Esophagus (tissue), 2 donors: ENCODE measurements around the gene RBM27. TPM values are rescaled to one million over a fixed set of nuclear protein-coding genes. Genes with fewer than 3 reads are reported as not detected.
"Not testable (repeated sequence)": the region's sequence is repeated elsewhere in the genome, so short reads cannot be mapped to it uniquely, and the experiment has no call there.

ENCODE experiments used
- H3K27ac ChIP-seq, 2 donors: one replicate each; pipeline ENCODE4 v1.5.1; 2013; ENCODE audit warnings: low read depth in 2 of 2, mild to moderate bottlenecking in 2 of 2, inconsistent platforms in 1 of 2, low read length in 1 of 2, moderate library complexity in 1 of 2
- H3K27me3 ChIP-seq, 2 donors: one replicate each; pipeline ENCODE4 v1.6.1; 2013; ENCODE audit warnings: low read length in 2 of 2, control low read depth in 1 of 2, mild to moderate bottlenecking in 1 of 2; ENCODE audit not compliant: insufficient read depth in 2 of 2, control insufficient read depth in 1 of 2
- H3K36me3 ChIP-seq, 2 donors: one replicate each; pipeline ENCODE4 v1.6.1; 2013; ENCODE audit warnings: low read length in 1 of 2; ENCODE audit not compliant: control insufficient read depth in 2 of 2, insufficient read depth in 2 of 2
- H3K4me1 ChIP-seq, 2 donors: one replicate each; pipeline ENCODE4 v1.6.1; 2013; ENCODE audit warnings: low read length in 1 of 2; ENCODE audit not compliant: control insufficient read depth in 2 of 2, insufficient read depth in 2 of 2
- H3K4me3 ChIP-seq, 2 donors: one replicate each; pipeline ENCODE4 v1.5.1; 2013; ENCODE audit warnings: low read length in 2 of 2, mild to moderate bottlenecking in 2 of 2, low read depth in 1 of 2, moderate library complexity in 1 of 2
- H3K9me3 ChIP-seq, 2 donors: one replicate each; pipeline ENCODE4 v1.6.1; 2013; ENCODE audit warnings: mild to moderate bottlenecking in 2 of 2, low read depth in 1 of 2, low read length in 1 of 2, moderate library complexity in 1 of 2; ENCODE audit not compliant: control insufficient read depth in 2 of 2, insufficient read depth in 1 of 2
- WGBS, 2 donors: extraction: QIAGEN DNeasy Blood & Tissue Kit; methylation state at CpG; one replicate each; pipeline ENCODE4 v1.1.7; 2013; 5-methylcytosine and 5-hydroxymethylcytosine counted together
- polyA plus RNA-seq, 2 donors: library from polyadenylated mRNA; stranded (reverse); fragments of 200-250 nt; gene quantifications; one replicate each; pipeline ENCODE4 v1.2.3, GENCODE V29; 2013
- donor health status: healthy with polysubstance abuse.
- donor health status: Bipolar disorder and iron deficiency.

The RBM27 gene
- 1 to 10 TPM; 4.3 to 5.1 TPM for polyA plus RNA-seq

- Histone ChIP-seq H3K27me3 (no peaks in the 10 kb centered on the region), H3K4me3 (peak within 1 kb of the TSS; percentile 92 to 97), H3K27ac (peak within 1 kb of the TSS; percentile 86 to 95), H3K4me1 (peaks cover 0 to 3% of the 10 kb centered on the region in 2 donors), H3K36me3 (no peaks in the 10 kb centered on the region), H3K9me3 (no peaks in the 10 kb centered on the region)
- 0 to 1% methylated on average over 48 of the region's 48 CpGs for WGBS, 2 donors
These were observed at the start of gene RBM27 for GRCh38 chr5:146203011-146203871. TSS of gene RBM27 (plus strand) at chr5:146203605. CDS start at chr5:146203766, 161 bp downstream.

- Histone ChIP-seq H3K9me3 (no peaks in the 10 kb centered on the region), H3K4me3 (no peak overlapping the region), H3K27ac (no peak overlapping the region), H3K4me1 (no peaks in the 10 kb centered on the region), H3K36me3 (peaks cover 2 to 5% of the 10 kb centered on the region in 2 donors), H3K27me3 (no peaks in the 10 kb centered on the region)
These were observed 45.1 kb upstream of the RBM27 start for GRCh38 chr5:146158255-146158654.

- Histone ChIP-seq H3K9me3 (no peaks in the 10 kb centered on the region), H3K27ac (no peak overlapping the region), H3K4me3 (no peak overlapping the region), H3K4me1 (no peaks in the 10 kb centered on the region), H3K36me3 (peaks cover 2 to 8% of the 10 kb centered on the region in 2 donors), H3K27me3 (no peaks in the 10 kb centered on the region)
- WGBS, 2 donors: 96 to 97% methylated on average over 2 of the region's 2 CpGs
These were observed 39.0 kb upstream of the RBM27 start for GRCh38 chr5:146164382-146164781.

- Histone ChIP-seq H3K4me1 (no peaks in the 10 kb centered on the region), H3K27me3 (no peaks in the 10 kb centered on the region), H3K27ac (no peak overlapping the region), H3K9me3 (no peaks in the 10 kb centered on the region), H3K36me3 (peaks cover 2 to 8% of the 10 kb centered on the region in 2 donors), H3K4me3 (no peak overlapping the region)
- 92 to 94% methylated on average over 1 of the region's 1 CpG for whole genome bisulfite sequencing, 2 donors
These were observed 37.9 kb upstream of the RBM27 start for GRCh38 chr5:146165460-146165859.

GRCh38 chr5:146165903-146166302 lies 37.5 kb upstream of the RBM27 start:
- 77 to 81% methylated on average over 1 of the region's 1 CpG for WGBS, 2 donors
- Histone ChIP-seq H3K9me3 (no peaks in the 10 kb centered on the region), H3K27ac (no peak overlapping the region), H3K27me3 (no peaks in the 10 kb centered on the region), H3K36me3 (peaks cover 2 to 8% of the 10 kb centered on the region in 2 donors), H3K4me3 (no peak overlapping the region), H3K4me1 (no peaks in the 10 kb centered on the region)

GRCh38 chr5:146169076-146169475 lies 34.3 kb upstream of the RBM27 start:
- Histone ChIP-seq H3K4me3 (no peak overlapping the region), H3K36me3 (peaks cover 0 to 2% of the 10 kb centered on the region in 2 donors), H3K27me3 (no peaks in the 10 kb centered on the region), H3K4me1 (no peaks in the 10 kb centered on the region), H3K27ac (no peak overlapping the region), H3K9me3 (no peaks in the 10 kb centered on the region)

- H3K4me3 ChIP-seq, H3K27ac ChIP-seq, H3K4me1 ChIP-seq, H3K36me3 ChIP-seq, H3K27me3 ChIP-seq, H3K9me3 ChIP-seq: not testable (repeated sequence)
- WGBS, 2 donors: 86 to 96% methylated on average over 8 of the region's 8 CpGs
These were observed 30.4 kb upstream of the RBM27 start for GRCh38 chr5:146173049-146173448.

- Histone ChIP-seq H3K36me3 (no peaks in the 10 kb centered on the region), H3K9me3 (no peaks in the 10 kb centered on the region), H3K27me3 (no peaks in the 10 kb centered on the region), H3K4me3 (no peak overlapping the region), H3K27ac (no peak overlapping the region), H3K4me1 (no peaks in the 10 kb centered on the region)
- WGBS, 2 donors: 81 to 90% methylated on average over 3 of the region's 3 CpGs
These were observed 29.8 kb upstream of the RBM27 start for GRCh38 chr5:146173597-146173996.

- Histone ChIP-seq H3K4me3 (no peak overlapping the region), H3K36me3 (no peaks in the 10 kb centered on the region)
- WGBS, 2 donors: 86 to 89% methylated on average over 5 of the region's 5 CpGs
These were observed 26.6 kb upstream of the RBM27 start for GRCh38 chr5:146176805-146177204.

GRCh38 chr5:146179696-146180095 lies 23.7 kb upstream of the RBM27 start:
- no peak overlapping the region for H3K4me3 ChIP-seq
- no peaks in the 10 kb centered on the region for H3K4me1 ChIP-seq
- H3K9me3 ChIP-seq: no peaks in the 10 kb centered on the region
- WGBS, 2 donors: 85 to 91% methylated on average over 1 of the region's 1 CpG
- H3K27me3 ChIP-seq: no peaks in the 10 kb centered on the region
- H3K27ac ChIP-seq: no peak overlapping the region
- H3K36me3 ChIP-seq: no peaks in the 10 kb centered on the region

More at GRCh38 chr5:146176805-146177204, 26.6 kb upstream of the RBM27 start:
- Histone ChIP-seq H3K27me3 (no peaks in the 10 kb centered on the region), H3K9me3 (no peaks in the 10 kb centered on the region), H3K27ac (no peak overlapping the region), H3K4me1 (no peaks in the 10 kb centered on the region)
